Esophagus muscularis mucosa (tissue), 4 donors: Measurements from ENCODE around the gene KAZN.

Source experiments
- EP300 ChIP-seq: sonication (generic); formaldehyde crosslinking; IDR thresholded peaks from one replicate; pipeline ENCODE4 v1.6.1; 2017; ENCODE audit warnings: antibody characterized with exemption
- POLR2A ChIP-seq: fragments of 450-650 bp; IDR thresholded peaks from one replicate; pipeline ENCODE4 v1.6.1; 2017; ENCODE audit warnings: antibody characterized with exemption, moderate library complexity, mild to moderate bottlenecking, low read depth
- POLR2AphosphoS5 ChIP-seq, 2 donors: sonication (generic); formaldehyde crosslinking; IDR thresholded peaks; one replicate each; pipeline ENCODE4 v1.6.1; 2017; ENCODE audit warnings: antibody characterized with exemption in 2 of 2
- TF ChIP-seq, protein P1 (sequence below), 3 experiments: fragments of 200-600 bp in 2 of 3; fragments of 450-650 bp in 1 of 3; sonication (generic) in 2 of 3; IDR thresholded peaks; one replicate each; pipeline ENCODE4 v1.5.1; 2017 to 2019; ENCODE audit warnings: antibody characterized with exemption in 3 of 3, mild to moderate bottlenecking in 2 of 3, moderate library complexity in 1 of 3

DNA sequence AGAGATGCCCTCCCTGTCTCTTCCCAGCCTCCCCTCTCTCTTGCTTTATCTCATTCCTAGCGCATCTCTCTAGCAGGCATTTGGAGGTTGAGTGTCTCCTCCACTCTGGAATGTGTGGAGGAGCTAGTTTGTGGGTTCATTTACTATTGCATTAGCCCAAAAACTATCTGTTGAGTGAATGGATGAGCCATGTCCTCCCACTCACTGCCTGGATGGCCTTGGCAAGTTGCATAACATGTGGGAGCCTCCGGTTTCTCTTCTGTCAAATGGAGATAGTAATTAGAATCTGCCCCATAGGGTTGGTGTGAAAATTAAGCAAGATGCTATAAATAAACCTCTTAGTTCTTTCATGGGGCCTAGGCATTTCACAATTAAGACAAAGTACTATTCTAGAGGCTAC is 181.8 kb downstream of the KAZN start:
- TF ChIP-seq, protein P1, sequence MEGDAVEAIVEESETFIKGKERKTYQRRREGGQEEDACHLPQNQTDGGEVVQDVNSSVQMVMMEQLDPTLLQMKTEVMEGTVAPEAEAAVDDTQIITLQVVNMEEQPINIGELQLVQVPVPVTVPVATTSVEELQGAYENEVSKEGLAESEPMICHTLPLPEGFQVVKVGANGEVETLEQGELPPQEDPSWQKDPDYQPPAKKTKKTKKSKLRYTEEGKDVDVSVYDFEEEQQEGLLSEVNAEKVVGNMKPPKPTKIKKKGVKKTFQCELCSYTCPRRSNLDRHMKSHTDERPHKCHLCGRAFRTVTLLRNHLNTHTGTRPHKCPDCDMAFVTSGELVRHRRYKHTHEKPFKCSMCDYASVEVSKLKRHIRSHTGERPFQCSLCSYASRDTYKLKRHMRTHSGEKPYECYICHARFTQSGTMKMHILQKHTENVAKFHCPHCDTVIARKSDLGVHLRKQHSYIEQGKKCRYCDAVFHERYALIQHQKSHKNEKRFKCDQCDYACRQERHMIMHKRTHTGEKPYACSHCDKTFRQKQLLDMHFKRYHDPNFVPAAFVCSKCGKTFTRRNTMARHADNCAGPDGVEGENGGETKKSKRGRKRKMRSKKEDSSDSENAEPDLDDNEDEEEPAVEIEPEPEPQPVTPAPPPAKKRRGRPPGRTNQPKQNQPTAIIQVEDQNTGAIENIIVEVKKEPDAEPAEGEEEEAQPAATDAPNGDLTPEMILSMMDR (IDR thresholded peaks at IDR 0.05) = no peak
- no peak for TF ChIP-seq POLR2AphosphoS5 (IDR thresholded peaks at IDR 0.05)
- no peak for TF ChIP-seq EP300
- no peak for TF ChIP-seq POLR2A
